NCI-H187 treated with DMSO at 0.1 percent for 48 hours (cell line): ENCODE measurements around the gene TRAF6.

ENCODE experiments used
- DNase-seq: peaks from one replicate; lab custom pipeline; 2025; lab: John Stamatoyannopoulos, UW

Gene TRAF6

GRCh38 chr11:36458129-36458915, 51.8 kb downstream of the TRAF6 start:
- DNase-seq, result no peak

- DNase-seq, result no peak
Measured at GRCh38 chr11:36456156-36456555, 53.9 kb downstream of the TRAF6 start.

DNA sequence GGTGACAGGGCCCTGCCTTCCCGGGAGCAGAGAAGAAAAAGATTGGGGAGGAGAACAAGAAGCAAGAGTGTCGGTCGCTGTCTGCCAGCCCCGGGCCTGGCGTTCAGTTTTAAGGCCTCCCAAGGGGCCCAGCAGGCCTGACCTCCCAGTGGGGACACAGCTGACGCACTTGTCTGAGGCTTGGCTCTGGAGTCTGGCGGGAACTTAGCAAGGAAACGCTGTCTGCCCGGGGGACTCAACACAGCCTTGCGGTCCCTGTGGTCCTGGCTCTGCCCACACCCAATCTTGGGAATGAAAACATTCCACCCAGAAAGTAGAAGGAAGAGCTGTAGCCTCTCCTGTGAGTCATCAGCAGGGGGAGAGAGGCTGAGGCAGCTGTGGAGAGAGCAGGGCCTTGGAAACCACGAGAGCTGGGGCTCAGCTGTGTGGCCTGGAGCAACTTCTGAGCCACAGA, 54.4 kb downstream of the TRAF6 start:
- no peak for DNase-seq

GRCh38 chr11:36454941-36455631, 55.0 kb downstream of the TRAF6 start:
- no peak for DNase-seq

DNA sequence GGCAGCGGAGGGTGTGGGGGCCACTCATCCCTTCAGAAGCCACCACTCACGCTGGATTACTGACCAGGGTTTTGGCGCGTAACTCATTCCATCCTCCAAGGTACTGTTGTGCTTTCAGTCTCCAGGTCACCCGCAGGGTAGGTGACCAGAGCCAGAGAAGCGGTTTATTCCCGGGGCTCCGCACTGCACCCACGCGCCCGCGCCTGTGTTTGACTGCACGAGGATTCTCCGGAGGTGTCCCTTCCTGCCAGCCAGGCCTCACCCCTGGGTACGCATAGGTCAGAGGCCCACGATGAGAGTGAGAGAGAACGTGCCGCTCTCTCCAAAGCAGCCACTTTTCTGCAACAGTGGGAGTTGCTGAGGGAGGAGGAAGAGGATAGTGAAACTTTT, 55.5 kb downstream of the TRAF6 start:
- no peak for DNase-seq

- DNase-seq, result no peak
Measured at GRCh38 chr11:36453678-36454077, 56.4 kb downstream of the TRAF6 start.

DNA sequence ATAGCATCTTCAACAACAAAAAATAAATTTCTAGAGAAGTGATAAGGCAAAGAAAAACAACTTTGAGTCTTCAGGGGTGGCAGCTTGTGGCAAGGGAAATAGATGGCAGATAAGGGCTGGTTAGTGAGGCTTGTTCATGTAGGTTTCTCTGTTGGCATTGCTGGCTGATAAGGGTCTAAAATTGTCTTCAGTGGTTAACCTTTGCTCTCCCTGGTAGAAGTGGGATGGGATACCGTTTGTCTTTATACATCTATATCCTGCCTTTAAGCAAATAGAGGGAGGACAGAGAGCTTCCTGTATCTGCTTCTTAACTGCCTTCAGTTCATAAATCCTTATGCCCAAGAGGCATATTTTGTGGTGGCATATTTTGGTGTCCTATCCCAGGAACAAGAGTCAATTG, 57.1 kb downstream of the TRAF6 start:
- no peak for DNase-seq

GRCh38 chr11:36452236-36452940, 57.7 kb downstream of the TRAF6 start:
- DNase-seq, result no peak

DNA sequence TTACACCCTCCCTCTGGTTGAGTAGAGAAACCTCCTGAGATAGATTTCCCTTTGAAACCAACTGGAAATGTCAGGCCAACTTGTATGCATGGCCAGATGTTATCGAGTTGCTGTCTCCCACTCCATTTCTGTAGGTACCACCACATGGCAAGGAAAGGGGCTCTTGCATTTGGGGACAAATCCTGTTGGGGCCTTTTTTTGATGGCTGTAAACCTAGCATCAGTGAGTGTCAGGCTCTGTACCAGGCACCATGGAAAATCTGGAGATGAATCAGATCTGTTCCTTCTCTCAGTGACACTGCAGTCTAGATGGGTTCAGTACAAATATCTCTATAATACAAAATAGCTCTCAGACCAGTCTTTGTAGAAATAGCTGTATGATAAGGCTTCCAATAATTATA, 58.4 kb downstream of the TRAF6 start:
- no peak for DNase-seq

- DNase-seq, result no peak
Measured at GRCh38 chr11:36451045-36451444, 59.0 kb downstream of the TRAF6 start.

- no peak for DNase-seq
Measured at GRCh38 chr11:36450110-36450572, 59.9 kb downstream of the TRAF6 start.

GRCh38 chr11:36449561-36450096, 60.4 kb downstream of the TRAF6 start:
- DNase-seq, result no peak

GRCh38 chr11:36447947-36448346, 62.1 kb downstream of the TRAF6 start:
- no peak for DNase-seq

- no peak for DNase-seq
Measured at GRCh38 chr11:36447514-36447913, 62.6 kb downstream of the TRAF6 start.

DNA sequence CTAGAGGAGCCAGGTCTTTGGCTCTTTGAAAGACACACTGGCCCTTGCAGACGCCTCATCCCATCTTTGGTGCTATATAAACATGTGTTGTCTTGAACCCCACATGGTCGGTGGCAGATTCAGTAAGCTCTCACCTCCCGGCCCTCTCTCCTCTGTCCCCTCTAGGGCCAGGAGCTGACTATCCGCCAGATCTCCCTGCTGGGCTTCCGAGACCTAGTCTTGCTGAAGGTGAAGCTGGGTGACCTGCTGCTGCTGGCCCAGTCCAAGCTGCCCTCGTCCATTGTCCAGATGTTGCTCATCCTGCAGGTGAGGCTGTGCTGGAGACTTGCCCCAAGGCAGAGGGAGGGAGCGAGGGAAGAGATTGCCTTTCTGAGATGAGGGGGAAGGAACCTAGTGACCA, 63.9 kb downstream of the TRAF6 start:
- DNase-seq, result no peak

DNA sequence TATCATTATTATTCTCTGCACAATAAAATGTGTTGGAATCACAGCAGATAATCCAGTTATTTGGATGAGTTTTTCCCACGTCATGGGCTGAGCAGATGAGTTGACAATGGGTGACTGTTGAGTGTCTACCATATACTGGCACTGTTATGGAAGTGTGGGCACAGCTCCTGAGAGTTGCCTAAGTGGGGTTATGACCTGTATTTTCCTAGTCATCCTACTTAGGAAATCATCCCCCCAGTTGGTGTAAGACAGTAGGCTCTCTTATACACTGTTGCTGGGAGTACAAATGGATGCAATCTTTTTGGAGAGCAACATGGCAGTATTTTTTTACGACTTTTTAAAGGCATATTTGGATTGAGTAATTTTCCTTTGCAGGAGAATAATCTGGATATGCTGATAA, 66.4 kb downstream of the TRAF6 start:
- DNase-seq, result no peak

DNA sequence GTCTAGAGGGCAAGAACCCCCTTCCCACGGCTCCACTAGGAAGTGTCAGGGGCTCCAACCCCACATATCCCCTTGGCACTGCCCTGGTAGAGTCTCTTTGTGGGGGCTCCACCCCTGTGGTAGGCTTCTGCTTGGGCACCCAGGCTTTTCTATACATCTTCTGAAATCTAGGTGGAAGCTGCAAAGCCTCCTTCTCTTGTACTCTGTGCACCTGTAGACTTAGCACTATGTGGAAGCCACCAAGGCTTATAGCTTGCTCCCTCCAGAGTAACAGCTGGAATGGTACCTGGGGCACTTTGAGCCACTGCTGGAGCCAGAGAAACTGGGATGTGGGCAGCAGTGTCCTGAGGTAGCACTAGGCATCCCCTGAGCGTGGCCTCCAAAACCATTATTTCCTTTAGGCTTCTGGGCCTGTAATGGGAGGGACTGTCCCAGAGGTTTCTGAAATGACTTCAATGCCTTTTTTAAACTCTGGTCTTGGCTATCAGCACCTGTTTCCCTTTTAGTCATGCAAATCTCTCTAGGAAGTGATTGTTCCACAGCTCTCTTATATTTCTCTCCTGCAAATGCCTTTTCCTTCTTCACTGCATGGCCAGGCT, 68.4 kb downstream of the TRAF6 start:
- DNase-seq, result no peak

- DNase-seq, result no peak
Measured at GRCh38 chr11:36438126-36438525, 71.9 kb downstream of the TRAF6 start.

DNA sequence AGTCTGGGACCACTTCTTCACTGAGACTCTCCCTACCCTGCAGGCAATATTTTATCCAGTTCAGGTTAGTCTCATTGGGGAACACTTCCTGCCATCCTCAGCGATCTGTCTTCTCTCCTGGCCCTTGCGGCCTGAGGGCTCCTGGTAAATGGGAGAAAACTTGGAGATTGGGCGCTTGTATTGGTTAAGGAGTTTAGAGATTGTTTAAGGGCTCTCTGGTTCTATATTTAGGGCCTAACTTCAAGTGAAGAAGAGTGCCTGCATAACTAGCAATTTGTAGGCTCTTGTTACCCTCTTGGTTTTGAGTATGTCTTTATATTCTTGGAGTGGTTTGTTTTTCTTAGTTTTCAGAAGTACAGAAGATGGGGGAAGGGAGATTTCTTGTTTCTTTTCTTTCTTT, 72.7 kb downstream of the TRAF6 start:
- DNase-seq, result no peak
